Measurements from ENCODE around the gene SNX25. TPM values are rescaled to one million over a fixed set of nuclear protein-coding genes. Genes with fewer than 3 reads are reported as not detected.
A peak's percentile ranks its signal among the peaks of the same experiment; 100 is the strongest.
"Not testable (repeated sequence)": the region's sequence is repeated elsewhere in the genome, so short reads cannot be mapped to it uniquely, and the experiment has no call there.

SNX25 gene
- total RNA-seq, 2 experiments from 2014 or later = 18.9 to 21.6 TPM

DNA sequence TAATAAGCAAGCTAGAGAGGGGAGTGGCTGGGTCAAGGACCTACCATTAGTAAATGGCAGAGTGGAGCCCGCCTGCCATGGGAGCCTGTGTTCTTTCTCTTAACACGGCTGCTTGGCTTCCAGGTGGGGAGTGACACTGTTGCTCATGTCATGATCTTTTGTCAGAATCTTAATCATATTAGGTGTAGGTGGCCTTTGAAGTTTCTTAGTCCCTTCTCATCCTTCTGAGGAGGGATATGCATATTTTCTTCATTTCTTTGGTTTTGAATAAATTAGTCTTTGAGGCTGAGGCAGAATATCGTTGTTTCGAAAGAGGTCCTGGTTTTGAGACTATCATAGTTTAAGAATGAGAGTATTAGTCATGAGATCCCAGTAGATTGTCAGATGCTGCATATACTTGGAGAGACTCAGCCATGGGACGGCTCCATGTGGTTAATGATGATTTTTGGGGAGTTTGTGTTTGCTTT, 28.9 kb downstream of the SNX25 start:
- peak; percentile 64 for DNase-seq
- ChIA-PET POLR2A (no interaction called here), CTCF (no interaction called here)
- intact Hi-C loops (cut with micrococcal nuclease) = loop anchor here (1.0 to 2.0 kb wide), 3 partner anchors 16 to 157 kb away; partner anchors contain the start of gene LRP2BP
- no peaks in the 10 kb centered on the region for H3K27me3 Mint-ChIP-seq
- H3K4me3 Mint-ChIP-seq = peak overlapping the region; percentile 49
- H3K4me1 Mint-ChIP-seq (ENCODE audit: low read depth) = peaks cover 33% of the 10 kb centered on the region
- no peaks in the 10 kb centered on the region for H3K36me3 Mint-ChIP-seq
- peak overlapping the region; percentile 68 for H3K27ac Mint-ChIP-seq
- H3K9me3 Mint-ChIP-seq = no peaks in the 10 kb centered on the region

DNA sequence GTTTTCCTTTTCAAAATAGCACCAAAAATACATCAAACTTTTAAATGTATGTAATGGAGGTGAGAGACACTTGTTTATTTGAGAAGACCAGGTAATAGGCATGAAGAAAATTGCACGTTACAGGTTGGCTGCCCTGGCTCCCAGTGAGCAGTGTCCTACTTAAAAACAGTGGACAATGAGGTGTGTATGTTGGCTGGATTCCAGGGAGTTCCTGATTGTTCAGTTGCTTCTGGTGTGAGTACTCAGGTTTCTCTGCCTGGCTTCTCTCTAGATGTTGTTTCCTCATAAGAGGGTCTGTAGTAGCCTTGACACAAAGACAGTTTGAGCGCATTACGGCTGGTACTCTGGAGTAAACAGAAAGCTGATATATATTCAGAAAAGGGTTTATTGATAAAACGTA, 29.4 kb downstream of the SNX25 start:
- ChIA-PET POLR2A (no interaction called here), CTCF (no interaction called here)
- Mint-ChIP-seq H3K36me3 (no peaks in the 10 kb centered on the region), H3K27ac (peak overlapping the region; percentile 68), H3K4me3 (no peak overlapping the region), H3K4me1 (ENCODE audit: low read depth) (peaks cover 37% of the 10 kb centered on the region), H3K9me3 (no peaks in the 10 kb centered on the region), H3K27me3 (no peaks in the 10 kb centered on the region)
- intact Hi-C loops (cut with micrococcal nuclease) = loop anchor here (1.0 to 2.0 kb wide), 3 partner anchors 16 to 157 kb away; partner anchors contain the start of gene LRP2BP
- no peak for DNase-seq

DNA sequence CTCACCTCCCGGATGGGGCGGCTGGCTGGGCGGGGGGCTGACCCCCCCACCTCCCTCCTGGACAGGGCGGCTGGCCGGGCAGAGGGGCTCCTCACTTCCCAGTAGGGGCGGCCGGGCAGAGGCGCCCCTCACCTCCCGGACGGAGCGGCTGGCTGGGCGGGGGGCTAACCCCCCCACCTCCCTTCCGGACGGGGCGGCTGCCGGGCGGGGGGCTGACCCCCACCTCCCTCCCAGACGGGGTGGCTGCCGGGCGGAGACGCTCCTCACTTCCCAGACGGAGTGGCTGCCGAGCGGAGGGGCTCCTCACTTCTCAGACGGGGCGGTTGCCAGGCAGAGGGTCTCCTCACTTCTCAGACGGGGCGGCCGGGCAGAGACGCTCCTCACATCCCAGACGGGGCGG, 31.1 kb downstream of the SNX25 start:
- H3K27ac Mint-ChIP-seq; H3K4me3 Mint-ChIP-seq; DNase-seq; intact Hi-C loops (cut with micrococcal nuclease); POLR2A ChIA-PET; H3K27me3 Mint-ChIP-seq; CTCF ChIA-PET; H3K36me3 Mint-ChIP-seq; H3K9me3 Mint-ChIP-seq: not testable (repeated sequence)
- peaks cover 33% of the 10 kb centered on the region for H3K4me1 Mint-ChIP-seq (ENCODE audit: low read depth)

DNA sequence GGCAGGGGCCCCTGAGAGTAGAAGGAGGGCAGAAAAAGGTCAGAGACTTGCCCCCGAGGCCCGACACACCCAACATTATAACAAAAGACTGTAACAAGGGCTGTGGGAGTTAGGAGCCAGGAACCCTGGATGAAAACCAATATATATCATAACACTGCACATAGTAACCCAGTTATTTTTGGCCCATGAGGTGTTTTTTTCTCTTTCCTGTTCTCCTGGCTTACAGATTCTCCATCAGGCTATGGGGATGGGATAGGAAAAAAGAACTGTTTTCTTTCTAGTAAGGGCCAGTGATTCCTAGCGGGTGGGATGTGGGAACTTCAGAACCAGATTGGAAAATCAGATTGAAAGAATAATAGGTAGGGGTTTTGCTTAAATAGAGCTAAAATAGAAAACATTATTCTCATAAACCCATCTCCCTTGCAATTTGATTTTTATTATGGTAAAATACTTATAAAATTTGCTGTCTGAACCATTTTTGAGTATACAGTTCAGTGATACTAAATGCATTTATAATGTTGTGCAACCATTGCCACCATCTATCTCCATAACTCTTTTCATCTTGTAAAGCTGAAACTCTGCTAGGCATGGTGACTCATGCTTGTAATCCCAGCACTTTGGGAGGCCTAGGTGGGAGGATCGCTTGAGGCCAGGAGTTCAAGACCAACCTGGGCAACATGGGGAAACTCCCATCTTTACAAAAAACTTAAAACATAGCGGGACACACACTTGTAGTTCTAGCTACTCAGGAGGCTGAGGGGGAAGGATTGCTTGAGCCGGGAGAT, 33.5 kb downstream of the SNX25 start:
- DNase-seq = peak; percentile 26
- POLR2A ChIA-PET = no interaction called here

DNA sequence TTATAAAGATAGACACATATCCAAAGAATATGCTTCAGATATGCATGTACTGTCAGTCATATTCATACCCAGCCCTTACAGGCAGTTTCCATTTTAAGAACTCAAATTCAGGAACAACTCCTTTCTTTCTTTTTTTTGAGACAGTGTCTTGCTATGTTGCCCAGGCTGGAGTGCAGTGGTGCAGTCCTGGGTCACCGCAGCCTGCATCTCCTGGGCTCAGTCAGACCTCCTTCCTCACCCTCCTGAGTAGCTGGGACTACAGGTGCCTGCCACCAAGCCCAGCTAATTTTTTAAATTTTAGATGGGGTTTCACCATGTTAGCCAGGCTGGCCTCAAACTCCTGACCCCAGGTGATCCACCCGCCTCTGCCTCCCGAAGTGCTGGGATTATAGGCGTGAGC, 34.5 kb downstream of the SNX25 start:
- peaks cover 27% of the 10 kb centered on the region for H3K4me1 Mint-ChIP-seq (ENCODE audit: low read depth)
- peaks cover 5% of the 10 kb centered on the region for H3K36me3 Mint-ChIP-seq
- no peak for DNase-seq
- ChIA-PET CTCF (no interaction called here), POLR2A (no interaction called here)
- no peaks in the 10 kb centered on the region for H3K27me3 Mint-ChIP-seq
- H3K27ac Mint-ChIP-seq = no peak overlapping the region
- intact Hi-C loops (cut with micrococcal nuclease) = no loop called here
- no peaks in the 10 kb centered on the region for H3K9me3 Mint-ChIP-seq
- H3K4me3 Mint-ChIP-seq = no peak overlapping the region

More for the DNA sequence above, 33.5 kb downstream of the SNX25 start:
- H3K27me3 Mint-ChIP-seq = no peaks in the 10 kb centered on the region
- H3K4me3 Mint-ChIP-seq = no peak overlapping the region
- H3K36me3 Mint-ChIP-seq = peaks cover 2% of the 10 kb centered on the region
- H3K4me1 Mint-ChIP-seq (ENCODE audit: low read depth) = peaks cover 33% of the 10 kb centered on the region
- no peaks in the 10 kb centered on the region for H3K9me3 Mint-ChIP-seq
- intact Hi-C loops (cut with micrococcal nuclease) = no loop called here
- no peak overlapping the region for H3K27ac Mint-ChIP-seq
- CTCF ChIA-PET = no interaction called here

DNA sequence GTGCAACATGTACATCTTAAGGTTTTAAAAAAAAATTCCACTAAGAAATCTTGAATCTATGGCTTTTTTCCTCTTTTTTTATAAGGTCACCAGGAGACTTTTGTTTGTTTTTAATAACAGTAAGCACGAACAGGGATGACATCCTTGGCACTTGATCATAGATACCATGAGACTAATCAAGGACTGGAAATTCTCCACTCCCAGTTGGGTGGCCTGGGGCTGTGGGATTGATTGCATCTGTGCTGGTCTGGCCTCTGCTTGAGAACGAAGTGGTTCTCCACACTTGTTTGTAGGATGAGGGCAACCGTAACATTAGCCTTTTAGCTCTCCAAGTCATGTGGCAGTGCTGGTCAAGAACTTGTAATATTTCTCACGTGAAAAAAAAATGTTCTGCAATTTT, 35.4 kb downstream of the SNX25 start:
- H3K4me3 Mint-ChIP-seq = no peak overlapping the region
- peaks cover 27% of the 10 kb centered on the region for H3K4me1 Mint-ChIP-seq (ENCODE audit: low read depth)
- intact Hi-C loops (cut with micrococcal nuclease) = no loop called here
- no peak overlapping the region for H3K27ac Mint-ChIP-seq
- ChIA-PET CTCF (no interaction called here), POLR2A (no interaction called here)
- H3K9me3 Mint-ChIP-seq = no peaks in the 10 kb centered on the region
- DNase-seq = no peak
- no peaks in the 10 kb centered on the region for H3K27me3 Mint-ChIP-seq
- H3K36me3 Mint-ChIP-seq = peaks cover 6% of the 10 kb centered on the region

DNA sequence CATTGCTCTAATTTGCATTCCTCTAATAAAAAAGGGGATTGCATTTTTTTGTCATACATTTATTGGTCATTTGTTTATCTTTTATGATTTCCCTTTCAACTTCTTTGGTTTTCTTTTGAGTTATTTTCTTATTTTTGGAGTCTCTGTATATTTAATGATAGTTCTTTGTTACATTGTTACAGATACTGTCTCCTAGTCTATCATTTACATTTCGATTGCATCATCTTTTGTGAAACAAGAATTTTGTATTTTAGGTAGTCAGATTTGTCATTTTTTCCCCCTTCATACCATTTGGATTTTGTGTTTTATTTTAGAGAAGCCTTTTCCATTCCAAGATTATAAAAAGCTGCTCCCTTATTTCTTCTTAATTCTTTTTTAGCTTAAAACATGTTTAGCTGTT, 37.1 kb downstream of the SNX25 start:
- Mint-ChIP-seq H3K4me1 (ENCODE audit: low read depth) (peaks cover 34% of the 10 kb centered on the region), H3K27me3 (no peaks in the 10 kb centered on the region), H3K9me3 (no peaks in the 10 kb centered on the region), H3K27ac (no peak overlapping the region), H3K4me3 (no peak overlapping the region), H3K36me3 (peaks cover 11% of the 10 kb centered on the region)
- DNase-seq = no peak
- ChIA-PET POLR2A (no interaction called here), CTCF (no interaction called here)
- intact Hi-C loops (cut with micrococcal nuclease) = loop anchor here (2.0 kb wide), 1 partner anchor 30 kb away; no protein-coding TSS in a partner anchor

DNA sequence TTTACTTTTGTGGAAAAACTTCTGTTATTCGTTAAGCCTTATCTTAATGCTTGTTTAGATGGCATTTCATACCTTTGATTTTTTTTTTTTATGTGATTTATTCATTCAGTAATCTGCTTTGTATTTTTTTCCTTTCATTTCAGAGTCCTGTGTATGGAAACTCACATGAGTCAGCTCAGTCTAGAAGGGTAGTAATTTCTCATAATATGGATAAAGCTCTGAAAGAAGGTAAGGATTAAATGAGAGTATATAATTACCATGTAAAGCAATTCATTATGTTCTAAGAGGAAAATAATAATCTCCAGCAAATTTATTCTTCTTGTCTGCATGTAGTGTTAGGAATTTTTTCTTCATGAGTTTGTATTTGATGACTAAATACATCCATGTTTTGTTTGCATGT, 37.8 kb downstream of the SNX25 start:
- H3K4me1 Mint-ChIP-seq (ENCODE audit: low read depth) = peaks cover 41% of the 10 kb centered on the region
- peaks cover 11% of the 10 kb centered on the region for H3K36me3 Mint-ChIP-seq
- H3K4me3 Mint-ChIP-seq = no peak overlapping the region
- intact Hi-C loops (cut with micrococcal nuclease) = loop anchor here (2.0 kb wide), 1 partner anchor 30 kb away; no protein-coding TSS in a partner anchor
- CTCF ChIA-PET = no interaction called here
- no peak for DNase-seq
- no peaks in the 10 kb centered on the region for H3K9me3 Mint-ChIP-seq
- peak overlapping the region; percentile 38 for H3K27ac Mint-ChIP-seq
- no peaks in the 10 kb centered on the region for H3K27me3 Mint-ChIP-seq
- POLR2A ChIA-PET = no interaction called here

DNA sequence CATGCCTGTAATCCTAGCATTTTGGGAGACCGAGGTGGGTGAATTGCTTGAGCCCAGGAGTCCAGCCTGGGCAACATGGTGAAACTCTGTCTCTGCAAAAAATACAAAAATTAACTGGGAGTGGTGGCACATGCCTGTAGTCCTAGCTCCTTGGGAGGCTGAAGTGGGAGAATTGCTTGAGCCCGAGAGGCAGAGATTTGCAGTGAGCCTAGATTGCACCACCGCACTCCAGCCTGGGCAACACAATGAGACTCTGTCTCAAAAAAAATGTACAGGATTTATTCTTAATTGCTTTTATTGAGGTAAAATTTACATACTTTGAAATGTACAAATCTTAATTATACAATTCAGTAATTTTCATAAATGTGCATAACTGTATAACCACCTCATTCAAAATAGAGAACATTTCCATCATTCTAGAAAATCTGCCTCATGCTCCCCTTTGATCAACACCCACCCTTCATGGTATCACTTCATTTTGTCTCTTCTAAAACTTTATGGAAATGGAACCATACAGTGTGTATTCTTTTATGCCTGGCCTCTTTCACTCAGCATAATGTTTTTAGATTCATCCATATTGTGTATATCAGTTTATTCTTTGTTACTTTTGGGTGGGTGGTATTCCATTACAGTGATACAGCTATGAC, 39.1 kb downstream of the SNX25 start:
- Mint-ChIP-seq H3K36me3 (peaks cover 13% of the 10 kb centered on the region), H3K9me3 (no peaks in the 10 kb centered on the region), H3K27ac (no peak overlapping the region), H3K4me3 (no peak overlapping the region), H3K27me3 (no peaks in the 10 kb centered on the region), H3K4me1 (ENCODE audit: low read depth) (peaks cover 41% of the 10 kb centered on the region)
- ChIA-PET POLR2A (no interaction called here), CTCF (interaction anchor here (0.6 kb wide), 1 partner anchor 972 kb away, joined by 3 read pairs; no protein-coding TSS in a partner anchor)
- intact Hi-C loops (cut with micrococcal nuclease) = no loop called here
- DNase-seq = no peak

DNA sequence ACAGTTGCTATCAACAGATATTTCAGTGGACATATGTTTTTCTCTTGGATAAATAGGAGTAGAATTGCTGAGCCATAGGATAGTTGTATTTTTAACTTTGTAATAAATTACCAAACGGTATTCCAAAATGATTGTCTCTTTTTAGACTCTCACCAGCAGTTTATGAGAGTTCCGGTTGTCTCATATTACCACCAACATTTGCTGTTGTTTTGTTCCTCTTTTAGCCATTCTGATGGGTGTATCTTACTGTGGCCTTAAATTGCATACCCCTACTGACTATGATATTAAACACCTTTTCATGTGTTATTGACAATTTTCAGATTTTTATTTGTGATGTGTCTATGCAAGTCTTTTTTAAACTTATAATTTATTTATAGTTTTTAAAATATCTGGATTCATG, 39.7 kb downstream of the SNX25 start:
- POLR2A ChIA-PET = no interaction called here
- no peak overlapping the region for H3K27ac Mint-ChIP-seq
- H3K9me3 Mint-ChIP-seq = no peaks in the 10 kb centered on the region
- no peaks in the 10 kb centered on the region for H3K27me3 Mint-ChIP-seq
- H3K4me1 Mint-ChIP-seq (ENCODE audit: low read depth) = peaks cover 46% of the 10 kb centered on the region
- CTCF ChIA-PET = no interaction called here
- H3K4me3 Mint-ChIP-seq = no peak overlapping the region
- intact Hi-C loops (cut with micrococcal nuclease) = no loop called here
- no peak for DNase-seq
- H3K36me3 Mint-ChIP-seq = peaks cover 14% of the 10 kb centered on the region

DNA sequence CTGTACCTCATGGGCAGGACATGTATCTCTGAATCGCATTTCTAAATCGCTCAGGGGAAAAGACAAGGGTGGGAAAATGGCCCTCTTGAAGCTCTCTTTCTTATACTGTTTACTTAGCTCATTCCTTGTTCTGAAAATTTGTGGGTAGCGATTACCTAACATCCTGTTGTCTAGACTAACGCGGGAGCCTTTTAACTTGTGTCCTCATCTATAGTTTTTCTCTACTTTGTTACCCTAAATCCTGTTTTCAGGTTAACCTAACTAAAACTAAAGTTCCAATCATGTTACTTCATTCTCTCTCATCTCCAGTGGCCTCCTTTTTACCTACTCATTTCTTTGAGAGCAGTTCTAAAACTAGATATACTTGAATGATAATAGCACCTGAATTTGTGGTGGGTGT, 45.0 kb downstream of the SNX25 start:
- peak overlapping the region; percentile 20 for H3K4me3 Mint-ChIP-seq

DNA sequence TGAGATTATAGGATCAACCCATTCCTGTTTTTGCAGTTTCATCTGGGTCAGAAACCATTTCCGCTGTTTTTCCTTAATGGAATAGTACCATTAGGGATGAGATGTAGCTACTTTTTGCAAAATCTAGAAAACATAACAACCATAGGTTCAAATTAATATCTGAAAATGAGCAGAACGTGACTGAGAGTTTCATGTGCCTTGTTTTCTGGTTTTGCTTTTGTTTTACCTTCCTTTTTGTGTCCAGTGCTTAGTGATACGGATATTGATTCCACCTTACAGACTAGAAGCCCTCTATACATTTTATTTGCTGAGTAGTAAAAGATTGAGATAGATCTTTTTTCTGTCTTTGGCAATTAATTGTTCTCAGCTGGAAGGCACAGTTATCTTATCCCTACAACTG, 46.5 kb downstream of the SNX25 start:
- H3K27me3 Mint-ChIP-seq = no peaks in the 10 kb centered on the region
- H3K4me1 Mint-ChIP-seq (ENCODE audit: low read depth) = peaks cover 61% of the 10 kb centered on the region
- no peaks in the 10 kb centered on the region for H3K9me3 Mint-ChIP-seq
- H3K4me3 Mint-ChIP-seq = peak overlapping the region; percentile 9
- intact Hi-C loops (cut with micrococcal nuclease) = loop anchor here (5.0 kb wide), 1 partner anchor 86 kb away; no protein-coding TSS in a partner anchor
- ChIA-PET CTCF (no interaction called here), POLR2A (no interaction called here)
- peaks cover 14% of the 10 kb centered on the region for H3K36me3 Mint-ChIP-seq
- H3K27ac Mint-ChIP-seq = peak overlapping the region; percentile 43
- DNase-seq = no peak

More for the DNA sequence above, 45.0 kb downstream of the SNX25 start:
- H3K27ac Mint-ChIP-seq = peak overlapping the region; percentile 61
- H3K27me3 Mint-ChIP-seq = no peaks in the 10 kb centered on the region
- no peak for DNase-seq
- H3K36me3 Mint-ChIP-seq = peaks cover 13% of the 10 kb centered on the region
- intact Hi-C loops (cut with micrococcal nuclease) = loop anchor here (1.0 to 5.0 kb wide), 3 partner anchors 16 to 218 kb away; partner anchors contain the start of genes CCDC110 and CFAP97
- POLR2A ChIA-PET = no interaction called here
- no peaks in the 10 kb centered on the region for H3K9me3 Mint-ChIP-seq
- H3K4me1 Mint-ChIP-seq (ENCODE audit: low read depth) = peaks cover 59% of the 10 kb centered on the region
- CTCF ChIA-PET = no interaction called here

Data from activated CD4-positive, alpha-beta memory T cell treated with anti-CD3 and anti-CD28 coated beads for 36 hours (primary cell).